Neural cell (in vitro differentiated cells): ENCODE results near the gene DNAJC7. TPM values are rescaled to one million over a fixed set of nuclear protein-coding genes. Genes with fewer than 3 reads are reported as not detected.

Experiments
- H2AFZ ChIP-seq: fragments of 200-600, 300-800 bp; sonication (generic), shearing (Covaris generic); 2 replicates; pipeline ENCODE4 v1.6.0; 2014; ENCODE audit warnings: low read depth, mild to moderate bottlenecking, antibody characterized with exemption, low read length, moderate library complexity
- H3F3A ChIP-seq: fragments of 200-600 bp; shearing (Covaris generic); 2 replicates; pipeline ENCODE4 v1.6.1; 2016; ENCODE audit warnings: mild to moderate bottlenecking, moderate library complexity, mixed read lengths, antibody characterized with exemption, low read length; ENCODE audit not compliant: insufficient read depth, poor library complexity, severe bottlenecking
- H3K27ac ChIP-seq: fragments of 200-600, 300-800 bp; sonication (generic), shearing (Covaris generic); 2 replicates; pipeline ENCODE4 v1.5.1; 2014; ENCODE audit warnings: mild to moderate bottlenecking, low read length, moderate library complexity
- H3K27me3 ChIP-seq: fragments of 300-800, 200-600 bp; sonication (generic), shearing (Covaris generic); 2 replicates; pipeline ENCODE4 v1.6.0; 2014; ENCODE audit warnings: mild to moderate bottlenecking, low read depth, low read length, moderate library complexity; ENCODE audit not compliant: insufficient read depth
- H3K36me3 ChIP-seq: fragments of 300-800, 200-600 bp; sonication (generic), shearing (Covaris generic); 2 replicates; pipeline ENCODE4 v1.5.1; 2014; ENCODE audit warnings: mild to moderate bottlenecking, antibody characterized with exemption, low read length, moderate library complexity; ENCODE audit not compliant: insufficient read depth
- H3K4me2 ChIP-seq: fragments of 300-800, 200-600 bp; sonication (generic), shearing (Covaris generic); 2 replicates; pipeline ENCODE4 v1.6.0; 2014; ENCODE audit warnings: mild to moderate bottlenecking, low read length
- H3K4me3 ChIP-seq: fragments of 300-800, 200-600 bp; sonication (generic), shearing (Covaris generic); 2 replicates; pipeline ENCODE4 v1.5.1; 2014; ENCODE audit warnings: mild to moderate bottlenecking, low read length, moderate library complexity
- H3K79me2 ChIP-seq: fragments of 200-600 bp; shearing (Covaris generic); replicated peaks from 2 replicates; pipeline ENCODE4 v1.6.0; 2014; ENCODE audit warnings: mild to moderate bottlenecking, low read length, moderate library complexity; ENCODE audit not compliant: insufficient read depth
- H3K9ac ChIP-seq: fragments of 300-800, 200-600 bp; sonication (generic), shearing (Covaris generic); 2 replicates; pipeline ENCODE4 v1.6.1; 2016; ENCODE audit warnings: mild to moderate bottlenecking, low read length, mixed read lengths
- H3K9me2 ChIP-seq: fragments of 200-600 bp; shearing (Covaris generic); 2 replicates; pipeline ENCODE4 v1.6.1; 2016; ENCODE audit warnings: mild to moderate bottlenecking, low read length, mixed read lengths; ENCODE audit not compliant: insufficient read depth
- H3K9me3 ChIP-seq: fragments of 200-600, 300-800 bp; sonication (generic), shearing (Covaris generic); 2 replicates; pipeline ENCODE4 v1.6.1; 2016; ENCODE audit warnings: mild to moderate bottlenecking, mixed run types, low read length, moderate library complexity, mixed read lengths
- H4K20me1 ChIP-seq: fragments of 200-600 bp; shearing (Covaris generic); 2 replicates; pipeline ENCODE4 v1.6.1; 2016; ENCODE audit warnings: mild to moderate bottlenecking, mixed run types; ENCODE audit not compliant: insufficient read depth
- CTCF ChIP-seq: fragments of 450-650 bp; IDR thresholded peaks from 2 replicates; pipeline ENCODE4 v1.5.1; 2014; ENCODE audit warnings: antibody characterized with exemption, mild to moderate bottlenecking, moderate library complexity; ENCODE audit not compliant: poor library complexity, severe bottlenecking
- EP300 ChIP-seq: fragments of 450-650 bp; conservative IDR thresholded peaks from 2 replicates; pipeline ENCODE4 v1.6.1; 2014; ENCODE audit warnings: antibody characterized with exemption, mild to moderate bottlenecking, moderate library complexity; ENCODE audit not compliant: poor library complexity, severe bottlenecking
- EZH2 ChIP-seq: fragments of 200-600, 300-800 bp; shearing (Covaris generic), sonication (generic); IDR thresholded peaks from 2 replicates; pipeline ENCODE4 v1.6.1; 2014; ENCODE audit warnings: antibody characterized with exemption, low read length, borderline replicate concordance, mild to moderate bottlenecking; ENCODE audit not compliant: insufficient read depth, poor library complexity, severe bottlenecking
- MXI1 ChIP-seq: fragments of 450-650 bp; conservative IDR thresholded peaks from 2 replicates; pipeline ENCODE4 v1.6.1; 2014; ENCODE audit warnings: antibody characterized with exemption, mild to moderate bottlenecking; ENCODE audit not compliant: poor library complexity, severe bottlenecking
- POLR2AphosphoS5 ChIP-seq: IDR thresholded peaks from 2 replicates; pipeline ENCODE4 v1.6.1; 2012
- RAD21 ChIP-seq: fragments of 450-650 bp; conservative IDR thresholded peaks from 2 replicates; pipeline ENCODE4 v1.6.1; 2014; ENCODE audit warnings: antibody characterized with exemption, mild to moderate bottlenecking, moderate library complexity
- REST ChIP-seq: IDR thresholded peaks from 2 replicates; pipeline ENCODE4 v1.6.1; 2012; ENCODE audit warnings: borderline replicate concordance
- SMC3 ChIP-seq: fragments of 450-650 bp; conservative IDR thresholded peaks from 2 replicates; pipeline ENCODE4 v1.6.1; 2014; ENCODE audit warnings: antibody characterized with exemption, mild to moderate bottlenecking, moderate library complexity; ENCODE audit not compliant: poor library complexity
- TAF1 ChIP-seq: IDR thresholded peaks from 2 replicates; pipeline ENCODE4 v1.6.1; 2012; ENCODE audit warnings: low read depth
- polyA plus RNA-seq: library from polyadenylated mRNA; depleted of rRNA; stranded (reverse); fragments of >200 nt; gene quantifications from 2 replicates; pipeline ENCODE4 v1.2.3, GENCODE V29; 2014

DNAJC7 gene
- polyA plus RNA-seq, 1 donor from 2014 or later: 126 TPM

GRCh38 chr17:41998497-41998896, 18.7 kb downstream of the DNAJC7 start:
- Histone ChIP-seq H3K79me2 (peaks cover 8% of the 10 kb centered on the region), H3K36me3 (peaks cover 16% of the 10 kb centered on the region), H3K27me3 (no peaks in the 10 kb centered on the region), H3K9me2 (no peaks in the 10 kb centered on the region), H4K20me1 (no peaks in the 10 kb centered on the region), H3K4me3 (no peak overlapping the region), H3K27ac (no peak overlapping the region), H3F3A (no peaks in the 10 kb centered on the region), H3K9me3 (no peaks in the 10 kb centered on the region), H3K4me2 (no peak overlapping the region), H3K9ac (no peak overlapping the region), H2AFZ (no peak overlapping the region)
- no peak for TF ChIP-seq SMC3
- TF ChIP-seq EP300: no peak
- no peak for TF ChIP-seq RAD21
- no peak for TF ChIP-seq REST
- TF ChIP-seq EZH2: no peak
- TF ChIP-seq TAF1: no peak
- TF ChIP-seq CTCF: no peak
- TF ChIP-seq POLR2AphosphoS5: no peak
- TF ChIP-seq MXI1: no peak

GRCh38 chr17:41996855-41997164, 20.4 kb downstream of the DNAJC7 start:
- H3K36me3 ChIP-seq: peaks cover 16% of the 10 kb centered on the region
- peaks cover 4% of the 10 kb centered on the region for H3K79me2 ChIP-seq
- no peak overlapping the region for H3K9ac ChIP-seq
- no peak for TF ChIP-seq CTCF
- TF ChIP-seq EZH2: no peak
- TF ChIP-seq POLR2AphosphoS5: no peak
- TF ChIP-seq TAF1: no peak
- no peak for TF ChIP-seq REST
- TF ChIP-seq MXI1: no peak
- TF ChIP-seq SMC3: no peak
- no peak for TF ChIP-seq RAD21
- no peak for TF ChIP-seq EP300
- H3K4me3 ChIP-seq: no peak overlapping the region
- no peaks in the 10 kb centered on the region for H3K27me3 ChIP-seq
- H3K27ac ChIP-seq: no peak overlapping the region
- no peaks in the 10 kb centered on the region for H3K9me2 ChIP-seq
- no peak overlapping the region for H3K4me2 ChIP-seq
- H3K9me3 ChIP-seq: no peaks in the 10 kb centered on the region
- no peak overlapping the region for H2AFZ ChIP-seq
- no peaks in the 10 kb centered on the region for H3F3A ChIP-seq
- no peaks in the 10 kb centered on the region for H4K20me1 ChIP-seq
